ENCODE measurements around the gene TCAIM. TPM values are rescaled to one million over a fixed set of nuclear protein-coding genes. Genes with fewer than 3 reads are reported as not detected.

Gene TCAIM, protein sequence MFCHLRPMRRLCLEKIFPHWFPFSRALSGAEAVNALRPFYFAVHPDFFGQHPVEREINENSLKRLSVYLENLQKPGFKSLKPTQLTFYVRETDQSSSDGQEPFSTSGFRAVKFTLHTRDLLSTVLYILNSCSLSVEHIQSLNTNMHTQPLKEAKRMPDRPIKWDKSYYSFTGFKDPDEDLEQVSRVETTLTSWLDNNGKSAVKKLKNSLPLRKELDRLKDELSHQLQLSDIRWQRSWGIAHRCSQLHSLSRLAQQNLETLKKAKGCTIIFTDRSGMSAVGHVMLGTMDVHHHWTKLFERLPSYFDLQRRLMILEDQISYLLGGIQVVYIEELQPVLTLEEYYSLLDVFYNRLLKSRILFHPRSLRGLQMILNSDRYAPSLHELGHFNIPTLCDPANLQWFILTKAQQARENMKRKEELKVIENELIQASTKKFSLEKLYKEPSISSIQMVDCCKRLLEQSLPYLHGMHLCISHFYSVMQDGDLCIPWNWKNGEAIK
- total RNA-seq, result 20.6 and 31.9 TPM in 2 replicates

DNA sequence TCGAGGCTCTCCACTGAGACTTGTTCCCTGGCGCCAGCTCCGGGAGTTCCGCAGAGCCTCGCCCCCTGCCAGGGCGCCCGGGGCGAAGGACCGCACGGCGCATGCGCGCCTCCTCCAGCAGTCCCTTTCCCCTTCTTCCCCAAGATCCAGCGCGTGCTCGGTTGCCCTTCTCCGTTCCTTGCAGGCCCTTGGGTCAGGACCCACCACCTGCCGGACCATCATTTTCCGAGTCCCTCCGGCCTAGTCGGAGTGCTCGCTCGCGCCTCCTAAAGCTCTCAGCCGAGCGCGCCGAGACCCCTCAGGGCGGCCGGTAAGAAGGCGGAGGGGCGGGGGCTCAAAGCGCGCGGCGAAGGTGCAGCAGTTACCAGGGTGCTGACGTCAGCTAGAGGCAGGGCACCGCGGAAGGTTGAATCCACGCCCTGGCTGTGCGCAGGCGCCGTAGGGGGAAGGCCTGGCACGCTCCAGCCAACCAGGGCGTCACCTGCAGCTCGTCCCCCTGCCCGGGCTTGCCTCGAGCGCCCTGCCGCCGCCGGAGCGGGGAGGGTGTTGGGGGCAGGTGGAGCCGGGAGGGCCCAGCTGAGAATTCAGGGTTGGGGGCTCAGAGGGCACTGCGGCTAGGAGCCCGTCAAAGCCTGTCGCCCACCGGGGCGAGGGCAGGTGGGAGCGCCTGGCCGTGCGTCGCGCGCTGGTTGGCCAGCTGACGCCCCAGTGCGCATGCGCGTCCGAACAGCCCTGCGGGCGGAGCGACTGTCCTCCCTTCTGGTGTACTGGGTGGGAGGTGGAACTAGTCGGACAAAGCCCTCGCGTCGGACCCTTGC, at the start of gene TCAIM:
TSS of gene TCAIM (plus strand) at position 757 of the 818 bp plus-strand sequence. CDS start 16,017 bp downstream, outside the sequence.

Other genes with a start within 250 kb of the TCAIM start
- gene TOPAZ1, start 96.9 kb upstream of the TCAIM start, total RNA-seq, result under 0.01 TPM in 1 of 2 replicates, not detected in the other
- 10.9 and 11.7 TPM in 2 replicates for gene ZNF445, start 138.9 kb downstream of the TCAIM start, total RNA-seq
- gene ZKSCAN7, start 216.4 kb downstream of the TCAIM start, total RNA-seq, result 5.5 and 7.4 TPM in 2 replicates
- gene ZNF660, start 246.2 kb downstream of the TCAIM start, total RNA-seq, result 0.55 and 1.7 TPM in 2 replicates